B cell (primary cell): ENCODE results near the gene TWSG1.

Source experiments
- EZH2 ChIP-seq: IDR thresholded peaks from 2 replicates; pipeline ENCODE4 v1.6.1; 2012; ENCODE audit warnings: borderline replicate concordance, low read depth, mild to moderate bottlenecking, moderate library complexity, low read length; ENCODE audit not compliant: insufficient read depth, poor library complexity, severe bottlenecking
- TF ChIP-seq, protein P1 (sequence below): fragments of 200-600 bp; IDR thresholded peaks from one replicate; pipeline ENCODE4 v1.8.0; 2022; ENCODE audit warnings: antibody characterized with exemption, mild to moderate bottlenecking

DNA sequence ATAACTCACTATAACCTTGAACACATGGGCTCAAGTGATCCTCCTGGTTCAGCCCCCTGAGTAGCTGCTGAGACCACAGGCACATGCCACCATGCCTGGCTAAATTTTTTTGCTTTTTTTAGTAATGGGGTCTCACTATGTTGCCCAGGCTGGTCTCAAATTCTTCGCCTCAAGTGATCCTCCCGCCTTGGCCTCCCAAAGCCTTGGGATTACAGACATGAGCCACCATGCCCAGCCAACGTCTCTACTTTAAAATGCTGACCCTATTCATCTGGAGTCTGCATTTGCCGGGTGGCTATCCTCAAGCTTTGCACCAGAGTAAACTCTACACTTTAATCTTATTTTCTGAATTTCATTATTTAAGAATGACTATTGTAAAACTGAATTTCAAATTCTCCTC is 103.1 kb downstream of the TWSG1 start:
- TF ChIP-seq, protein P1, sequence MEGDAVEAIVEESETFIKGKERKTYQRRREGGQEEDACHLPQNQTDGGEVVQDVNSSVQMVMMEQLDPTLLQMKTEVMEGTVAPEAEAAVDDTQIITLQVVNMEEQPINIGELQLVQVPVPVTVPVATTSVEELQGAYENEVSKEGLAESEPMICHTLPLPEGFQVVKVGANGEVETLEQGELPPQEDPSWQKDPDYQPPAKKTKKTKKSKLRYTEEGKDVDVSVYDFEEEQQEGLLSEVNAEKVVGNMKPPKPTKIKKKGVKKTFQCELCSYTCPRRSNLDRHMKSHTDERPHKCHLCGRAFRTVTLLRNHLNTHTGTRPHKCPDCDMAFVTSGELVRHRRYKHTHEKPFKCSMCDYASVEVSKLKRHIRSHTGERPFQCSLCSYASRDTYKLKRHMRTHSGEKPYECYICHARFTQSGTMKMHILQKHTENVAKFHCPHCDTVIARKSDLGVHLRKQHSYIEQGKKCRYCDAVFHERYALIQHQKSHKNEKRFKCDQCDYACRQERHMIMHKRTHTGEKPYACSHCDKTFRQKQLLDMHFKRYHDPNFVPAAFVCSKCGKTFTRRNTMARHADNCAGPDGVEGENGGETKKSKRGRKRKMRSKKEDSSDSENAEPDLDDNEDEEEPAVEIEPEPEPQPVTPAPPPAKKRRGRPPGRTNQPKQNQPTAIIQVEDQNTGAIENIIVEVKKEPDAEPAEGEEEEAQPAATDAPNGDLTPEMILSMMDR, result no peak
- TF ChIP-seq EZH2, result no peak
